Inflammatory macrophage treated with lipopolysaccharide for 1 hour (primary cell): Measurements from ENCODE around the gene C12orf43.

ENCODE experiments used
- DNase-seq, 2 donors: peaks; one replicate each; pipeline ENCODE4 v3.0.0-alpha.2; 2020 to 2022

The C12orf43 gene

DNA sequence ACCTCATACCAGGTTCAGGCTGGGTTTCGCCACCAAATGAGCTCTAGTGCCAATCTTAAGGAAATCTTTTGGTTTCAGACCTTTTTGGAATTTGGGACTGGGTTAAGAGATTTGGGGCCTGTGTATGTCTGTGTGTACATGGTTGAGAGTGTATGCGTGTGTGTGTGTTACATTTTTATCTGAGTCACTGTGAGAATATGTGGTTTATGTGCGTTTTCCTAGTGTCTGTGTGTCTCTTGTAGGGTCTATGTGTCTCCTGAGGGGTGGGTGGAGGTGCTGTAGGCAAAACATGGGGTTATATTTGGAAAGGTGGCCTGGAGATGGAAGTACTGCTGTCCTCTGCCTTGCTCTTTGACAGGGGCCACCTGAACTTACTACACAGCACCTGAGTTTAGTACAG lies 17.9 kb downstream of the C12orf43 start:
- no peak for DNase-seq

DNA sequence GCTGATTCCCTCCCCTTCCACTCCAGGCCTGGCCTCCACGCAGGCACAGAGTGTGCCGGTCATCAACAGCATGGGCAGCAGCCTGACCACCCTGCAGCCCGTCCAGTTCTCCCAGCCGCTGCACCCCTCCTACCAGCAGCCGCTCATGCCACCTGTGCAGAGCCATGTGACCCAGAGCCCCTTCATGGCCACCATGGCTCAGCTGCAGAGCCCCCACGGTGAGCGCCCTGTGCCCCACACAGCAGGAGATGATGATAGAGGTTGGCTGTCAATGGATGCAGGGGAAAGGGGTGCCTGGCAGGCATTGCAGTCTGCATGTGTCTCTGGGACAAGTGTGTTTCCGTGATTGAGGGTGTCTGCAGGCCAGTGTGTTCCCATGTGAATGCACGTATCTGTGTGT lies 18.8 kb downstream of the C12orf43 start:
- no peak for DNase-seq

DNA sequence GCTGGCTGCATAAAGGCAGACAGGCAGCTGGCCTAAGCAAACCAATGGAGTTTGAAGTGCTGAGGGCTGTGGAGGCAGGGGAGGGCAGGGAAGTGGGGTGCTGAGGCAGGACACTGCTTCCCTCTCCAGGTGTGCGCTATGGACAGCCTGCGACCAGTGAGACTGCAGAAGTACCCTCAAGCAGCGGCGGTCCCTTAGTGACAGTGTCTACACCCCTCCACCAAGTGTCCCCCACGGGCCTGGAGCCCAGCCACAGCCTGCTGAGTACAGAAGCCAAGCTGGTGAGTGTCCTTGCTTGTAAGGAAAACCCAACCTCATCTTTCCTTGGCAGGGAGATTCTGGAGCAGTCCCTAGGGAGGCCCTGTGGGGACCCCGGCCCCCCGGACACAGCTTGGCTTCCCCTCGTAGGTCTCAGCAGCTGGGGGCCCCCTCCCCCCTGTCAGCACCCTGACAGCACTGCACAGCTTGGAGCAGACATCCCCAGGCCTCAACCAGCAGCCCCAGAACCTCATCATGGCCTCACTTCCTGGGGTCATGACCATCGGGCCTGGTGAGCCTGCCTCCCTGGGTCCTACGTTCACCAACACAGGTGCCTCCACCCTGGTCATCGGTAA lies 20.0 kb downstream of the C12orf43 start:
- no peak for DNase-seq

DNA sequence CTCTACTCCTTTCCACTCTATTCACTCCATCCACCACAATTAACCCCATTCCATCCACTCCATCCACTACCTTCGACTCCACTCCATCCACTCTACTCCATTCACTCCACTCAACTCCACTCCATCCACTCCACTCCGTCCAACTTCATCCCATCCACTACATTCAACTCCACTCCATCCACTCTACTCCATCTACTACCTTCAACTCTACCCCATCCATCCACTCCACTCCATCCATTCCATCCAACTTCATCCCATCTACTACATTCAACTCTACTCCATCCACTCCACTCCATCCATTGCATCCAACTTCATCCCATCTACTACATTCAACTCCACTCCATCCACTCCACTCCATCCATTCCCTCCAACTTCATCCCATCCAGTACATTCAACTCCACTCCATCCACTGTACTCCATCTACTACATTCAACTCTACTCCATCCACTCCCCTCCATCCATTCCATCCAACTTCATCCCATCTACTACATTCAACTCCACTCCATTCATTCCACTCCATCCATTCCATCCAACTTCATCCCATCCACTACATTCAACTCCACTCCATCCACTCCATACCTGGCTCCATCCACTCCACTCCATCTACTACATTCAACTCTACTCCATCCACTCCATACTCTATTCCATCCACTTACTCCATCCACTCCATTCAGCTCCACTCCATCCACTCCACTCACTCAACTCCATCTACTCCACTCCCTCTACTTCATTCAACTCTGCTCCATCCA lies 21.5 kb downstream of the C12orf43 start:
- DNase-seq, result no peak

DNA sequence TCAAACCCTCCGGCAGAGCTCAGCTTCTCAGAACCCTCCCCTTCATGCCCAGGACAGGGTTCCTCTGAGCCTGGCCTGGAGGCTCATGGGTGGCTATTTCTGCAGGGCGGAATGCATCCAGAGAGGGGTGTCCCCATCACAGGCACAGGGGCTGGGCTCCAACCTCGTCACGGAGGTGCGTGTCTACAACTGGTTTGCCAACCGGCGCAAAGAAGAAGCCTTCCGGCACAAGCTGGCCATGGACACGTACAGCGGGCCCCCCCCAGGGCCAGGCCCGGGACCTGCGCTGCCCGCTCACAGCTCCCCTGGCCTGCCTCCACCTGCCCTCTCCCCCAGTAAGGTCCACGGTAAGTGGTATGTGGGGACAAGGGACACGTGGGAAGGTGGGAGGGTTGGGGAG lies 22.2 kb downstream of the C12orf43 start:
- no peak for DNase-seq

DNA sequence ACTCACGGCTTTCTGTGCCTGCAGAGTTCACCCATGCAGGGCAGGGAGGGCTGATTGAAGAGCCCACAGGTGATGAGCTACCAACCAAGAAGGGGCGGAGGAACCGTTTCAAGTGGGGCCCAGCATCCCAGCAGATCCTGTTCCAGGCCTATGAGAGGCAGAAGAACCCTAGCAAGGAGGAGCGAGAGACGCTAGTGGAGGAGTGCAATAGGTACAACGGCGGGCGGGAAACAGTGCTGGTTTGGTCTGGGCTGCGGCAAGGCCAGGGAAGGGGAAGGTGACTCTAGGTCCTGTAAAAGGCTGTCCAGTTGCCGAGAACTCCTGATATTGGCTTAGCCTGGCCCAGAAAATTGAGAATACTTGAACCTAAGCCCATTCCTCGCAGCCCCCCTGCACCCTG lies 22.8 kb downstream of the C12orf43 start:
- no peak for DNase-seq

DNA sequence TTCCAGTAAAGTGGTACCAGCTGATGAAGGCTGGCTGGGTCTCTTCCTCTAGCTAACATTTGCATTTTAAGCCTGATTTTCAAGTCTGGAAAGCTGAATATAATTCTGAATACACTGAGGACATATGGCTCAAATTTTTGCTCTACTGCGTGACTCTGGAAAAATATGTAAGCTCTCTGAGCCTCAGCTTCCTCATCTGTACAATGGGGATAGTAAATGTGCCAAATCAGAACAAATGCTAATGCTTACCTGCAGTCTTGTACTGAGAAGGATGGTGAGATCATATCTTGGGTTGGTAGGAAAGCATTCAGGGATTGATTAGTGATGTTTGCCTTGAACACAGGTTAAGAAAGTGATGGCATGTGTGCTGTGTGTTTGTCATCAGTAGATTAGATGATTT lies 23.3 kb downstream of the C12orf43 start:
- DNase-seq, result no peak

DNA sequence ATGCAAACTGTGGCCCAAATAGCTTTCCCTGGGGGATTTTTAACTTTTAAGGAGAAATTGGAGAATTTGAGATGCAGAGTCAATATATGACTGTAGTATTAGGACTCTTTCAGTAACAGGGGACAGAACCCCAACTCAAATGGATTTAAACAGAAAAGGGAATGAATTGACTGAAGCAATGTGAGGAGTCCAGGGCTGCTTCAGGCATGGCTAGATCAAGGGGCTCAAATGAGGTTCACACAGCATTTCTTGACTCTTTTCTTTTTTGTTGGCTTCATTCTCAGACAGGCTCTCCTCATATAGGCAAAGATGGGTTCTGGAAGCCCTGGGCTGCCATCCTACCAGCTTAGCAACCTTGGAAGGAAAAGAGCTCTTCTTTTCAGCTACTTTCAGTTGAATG lies 24.3 kb downstream of the C12orf43 start:
- DNase-seq, result no peak

DNA sequence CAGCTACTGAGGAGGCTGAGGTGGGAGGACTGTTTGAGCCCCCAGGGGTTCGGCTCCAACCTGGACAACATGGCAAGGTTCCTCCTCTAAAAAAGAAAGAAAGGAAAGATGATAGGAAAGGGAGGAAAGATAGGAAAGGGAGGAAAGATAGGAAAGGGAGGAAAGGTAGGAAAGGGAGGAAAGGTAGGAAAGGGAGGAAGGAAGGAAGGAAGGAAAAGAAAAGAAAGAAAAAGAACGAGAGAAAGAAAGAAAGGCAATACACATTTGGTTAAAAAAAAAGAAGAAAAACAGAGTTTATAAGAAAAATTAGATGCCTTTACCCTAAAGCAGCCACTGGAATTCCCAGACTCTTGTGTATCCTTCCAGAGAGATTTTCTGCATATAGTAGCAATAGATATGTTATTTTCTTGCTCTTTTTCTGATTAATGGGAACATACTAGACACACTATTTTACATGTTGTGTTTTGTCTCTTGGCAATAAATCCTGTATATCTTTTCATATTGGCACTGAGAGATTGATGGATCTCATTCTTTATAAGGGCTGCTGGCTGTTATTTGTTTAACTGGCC lies 25.7 kb downstream of the C12orf43 start:
- no peak for DNase-seq

DNA sequence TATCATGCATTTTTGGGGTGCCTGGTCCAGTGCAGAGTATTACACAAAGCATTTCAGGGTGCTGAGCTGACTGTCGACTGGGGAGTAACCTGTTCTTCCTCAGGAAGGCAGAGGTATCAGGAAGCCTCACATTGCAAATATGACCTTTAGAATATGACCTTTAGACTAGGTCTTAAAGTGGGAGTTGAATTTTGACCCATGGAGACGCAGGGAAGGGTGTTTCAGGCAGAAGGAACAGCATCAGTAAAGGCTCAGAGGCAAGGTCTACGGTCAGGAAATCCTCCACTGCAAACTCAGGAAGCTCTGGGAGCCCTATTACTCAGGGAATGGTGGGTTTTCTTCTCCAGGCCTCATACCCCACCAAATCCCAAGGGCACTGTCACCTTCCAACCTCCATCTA lies 26.6 kb downstream of the C12orf43 start:
- DNase-seq, result no peak

DNA sequence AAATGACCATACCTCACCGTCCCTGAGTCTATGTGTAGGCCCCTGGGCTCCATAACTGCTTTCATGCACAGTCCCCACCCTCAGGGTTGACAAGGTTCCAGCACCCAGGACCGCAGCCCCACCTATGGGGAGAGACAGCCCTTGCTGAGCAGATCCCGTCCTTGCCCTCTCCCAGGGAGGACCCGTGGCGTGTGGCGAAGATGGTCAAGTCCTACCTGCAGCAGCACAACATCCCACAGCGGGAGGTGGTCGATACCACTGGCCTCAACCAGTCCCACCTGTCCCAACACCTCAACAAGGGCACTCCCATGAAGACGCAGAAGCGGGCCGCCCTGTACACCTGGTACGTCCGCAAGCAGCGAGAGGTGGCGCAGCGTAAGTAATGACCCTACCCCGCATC lies 27.6 kb downstream of the C12orf43 start:
- no peak for DNase-seq

DNA sequence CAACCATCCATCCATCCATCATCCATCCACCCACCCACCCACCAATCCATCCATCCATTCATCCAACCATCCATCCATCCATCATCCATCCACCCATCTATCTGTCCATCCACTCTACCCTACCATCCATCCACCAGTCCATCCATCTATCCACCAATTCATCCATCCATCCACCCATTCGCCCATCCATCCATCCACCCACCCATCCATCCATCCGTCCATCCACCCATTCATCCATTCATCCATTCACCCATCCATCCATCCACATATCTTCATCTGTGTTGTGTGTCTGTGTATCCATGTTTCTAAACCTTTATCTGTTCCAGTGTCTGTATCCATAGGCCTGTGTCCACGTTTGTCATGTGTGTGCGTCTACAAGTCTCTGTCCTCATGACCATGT lies 28.1 kb downstream of the C12orf43 start:
- no peak for DNase-seq

DNA sequence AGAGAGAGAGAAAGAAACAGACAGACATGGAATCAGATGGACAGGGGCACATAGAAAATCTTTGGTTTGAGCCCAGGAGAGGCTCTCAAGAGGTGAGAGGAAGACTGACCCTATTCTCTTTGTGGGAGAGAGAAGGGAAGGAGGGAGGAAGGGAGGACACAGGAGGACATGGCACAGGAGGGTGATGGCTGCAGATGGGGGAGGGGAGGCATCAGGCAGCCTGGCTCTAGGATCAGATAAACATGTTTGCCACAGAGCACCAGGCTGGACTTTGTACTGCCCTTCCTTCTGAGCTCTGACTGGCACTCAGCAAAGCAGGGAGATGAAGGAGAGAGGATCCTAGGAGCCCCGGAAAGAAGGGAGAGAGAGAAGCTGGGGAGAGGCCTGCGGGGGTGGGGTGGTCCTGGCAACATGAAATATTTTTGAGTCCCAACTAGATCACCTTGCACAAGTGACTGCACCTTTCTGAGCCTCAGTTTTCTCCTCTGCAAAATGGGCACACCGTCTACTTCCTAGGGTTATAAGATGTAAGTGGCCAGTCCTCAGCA lies 31.9 kb downstream of the C12orf43 start:
- DNase-seq, result no peak

DNA sequence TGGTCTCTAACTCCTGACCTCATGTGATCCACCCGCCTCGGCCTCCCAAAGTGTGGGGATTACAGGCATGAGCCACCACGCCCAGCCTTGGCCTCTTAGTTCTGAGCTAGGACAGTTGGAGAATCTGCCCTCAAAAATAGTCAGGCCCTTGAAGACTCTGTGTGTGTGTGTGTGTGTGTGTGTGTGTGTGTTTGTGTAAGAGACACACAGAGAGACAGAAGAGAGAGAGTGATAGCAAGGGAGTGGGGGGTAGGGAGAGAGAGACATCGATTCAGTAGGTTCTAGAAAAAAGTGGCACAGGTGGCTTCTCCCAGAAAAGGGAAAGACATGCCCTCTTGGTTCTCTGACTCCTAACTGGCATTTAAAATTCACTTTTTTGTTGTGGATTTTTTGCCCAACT lies 32.5 kb downstream of the C12orf43 start:
- DNase-seq, result no peak

DNA sequence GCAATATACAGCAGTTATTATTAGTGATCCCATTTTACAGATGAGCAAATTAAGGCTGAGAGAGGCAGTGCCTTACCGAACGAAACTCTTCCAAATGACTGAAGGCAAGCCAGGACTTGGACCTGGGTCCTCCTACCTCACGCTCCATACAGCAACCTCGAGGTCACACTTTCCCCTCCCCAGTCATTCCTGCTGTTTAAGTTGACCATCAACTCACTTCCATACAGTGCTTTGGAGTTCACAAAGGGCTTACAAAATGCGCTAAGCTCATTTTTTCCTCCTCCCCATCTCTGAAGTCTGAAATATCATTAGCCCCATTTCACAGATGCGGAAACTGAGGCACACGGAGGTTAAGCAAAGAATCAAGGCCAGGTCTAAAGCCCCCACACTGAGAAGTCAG lies 33.6 kb downstream of the C12orf43 start:
- no peak for DNase-seq

DNA sequence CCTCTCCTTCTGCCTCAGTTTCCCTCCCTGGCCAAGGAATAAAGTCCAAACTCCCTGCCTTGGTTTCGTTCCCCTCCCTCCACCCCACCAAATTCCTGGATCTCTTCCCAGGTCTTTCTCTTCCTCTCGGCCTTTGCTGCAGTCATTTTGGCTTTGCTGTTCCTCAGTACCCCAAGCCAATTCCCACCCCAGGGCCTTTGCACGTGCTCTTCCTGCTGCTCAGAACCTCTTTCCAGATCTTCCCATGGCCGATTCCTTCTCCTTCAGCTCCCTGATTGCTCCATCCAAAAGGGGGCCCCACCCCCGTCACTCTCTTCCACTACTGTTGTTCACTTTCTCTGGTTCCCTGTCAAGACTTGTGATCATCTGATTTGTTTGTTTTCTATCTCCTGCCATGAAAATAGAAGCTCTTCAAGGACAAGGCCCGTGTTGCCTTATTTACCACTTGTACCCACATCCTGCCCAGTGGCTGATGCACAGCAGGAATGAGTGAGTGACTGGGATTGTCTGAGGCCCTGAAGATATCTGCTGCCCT lies 34.8 kb downstream of the C12orf43 start:
- DNase-seq, result no peak

DNA sequence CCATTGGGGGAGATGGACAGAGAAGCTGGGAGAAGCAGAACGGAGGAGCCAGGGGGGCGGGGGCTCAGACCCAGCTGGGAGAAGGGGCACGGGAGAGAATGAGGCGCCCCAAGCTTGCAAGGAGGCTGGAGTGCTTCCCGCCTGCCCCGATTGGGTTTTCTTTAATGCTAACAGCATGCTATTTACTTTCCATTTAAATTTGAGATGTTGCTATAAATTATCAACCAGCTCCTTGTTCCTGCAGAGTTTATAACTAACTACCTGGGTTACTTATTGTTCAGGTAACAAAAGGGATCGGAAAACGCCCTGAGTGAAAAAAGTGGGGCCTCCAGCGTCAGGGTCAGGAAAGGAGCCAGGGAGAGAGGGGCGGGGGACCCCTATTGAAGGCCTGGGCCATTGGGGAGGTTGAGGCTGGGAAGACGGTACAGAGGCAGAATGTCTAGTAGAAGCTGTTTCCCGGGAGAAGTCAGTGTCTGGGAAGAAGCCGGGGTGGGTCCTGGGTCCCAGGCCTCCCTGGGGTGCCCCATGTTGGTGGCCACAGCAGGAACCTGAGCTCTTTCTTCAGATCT lies 35.4 kb downstream of the C12orf43 start:
- DNase-seq, result no peak

DNA sequence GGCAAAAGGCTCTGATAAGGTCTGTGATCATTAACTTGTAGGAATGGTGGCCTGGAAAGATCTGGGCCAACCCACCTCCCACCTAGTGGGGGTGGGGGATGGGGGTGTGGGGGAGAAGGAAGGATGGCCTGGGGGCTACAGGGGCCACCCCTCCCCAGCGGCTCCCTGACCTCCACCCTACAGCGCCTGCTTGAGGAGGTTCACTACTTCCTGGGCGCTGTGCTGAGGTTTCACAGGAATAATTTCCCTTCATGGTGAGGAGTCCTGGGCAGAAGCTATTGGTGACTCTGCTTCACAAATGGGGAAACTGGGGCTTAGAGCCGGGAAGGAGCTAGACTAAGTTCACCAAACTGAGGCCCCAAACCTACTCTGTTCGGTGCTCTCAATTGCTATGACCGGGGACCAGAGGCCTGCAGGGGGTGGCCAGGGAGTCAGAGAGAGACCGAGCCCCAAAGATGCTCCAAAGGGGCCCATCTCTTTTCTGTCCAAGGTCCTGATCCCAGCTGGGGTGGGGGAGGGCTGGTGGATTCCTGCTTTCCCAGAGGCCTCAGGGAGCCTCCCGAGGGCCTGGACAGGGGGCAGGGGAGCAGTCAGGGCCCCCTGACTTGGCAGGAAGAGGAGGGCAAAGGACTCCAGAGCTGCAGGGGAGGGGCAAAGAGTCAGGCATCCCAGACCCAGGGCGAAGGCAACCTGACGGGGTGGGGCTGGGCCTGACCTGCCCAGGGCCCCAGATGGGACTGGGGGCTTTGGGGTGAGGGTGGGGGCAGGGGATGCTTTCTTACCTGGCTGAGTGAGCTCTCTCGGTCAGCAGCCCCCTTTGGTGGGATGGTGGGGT lies 36.2 kb downstream of the C12orf43 start:
- no peak for DNase-seq

DNA sequence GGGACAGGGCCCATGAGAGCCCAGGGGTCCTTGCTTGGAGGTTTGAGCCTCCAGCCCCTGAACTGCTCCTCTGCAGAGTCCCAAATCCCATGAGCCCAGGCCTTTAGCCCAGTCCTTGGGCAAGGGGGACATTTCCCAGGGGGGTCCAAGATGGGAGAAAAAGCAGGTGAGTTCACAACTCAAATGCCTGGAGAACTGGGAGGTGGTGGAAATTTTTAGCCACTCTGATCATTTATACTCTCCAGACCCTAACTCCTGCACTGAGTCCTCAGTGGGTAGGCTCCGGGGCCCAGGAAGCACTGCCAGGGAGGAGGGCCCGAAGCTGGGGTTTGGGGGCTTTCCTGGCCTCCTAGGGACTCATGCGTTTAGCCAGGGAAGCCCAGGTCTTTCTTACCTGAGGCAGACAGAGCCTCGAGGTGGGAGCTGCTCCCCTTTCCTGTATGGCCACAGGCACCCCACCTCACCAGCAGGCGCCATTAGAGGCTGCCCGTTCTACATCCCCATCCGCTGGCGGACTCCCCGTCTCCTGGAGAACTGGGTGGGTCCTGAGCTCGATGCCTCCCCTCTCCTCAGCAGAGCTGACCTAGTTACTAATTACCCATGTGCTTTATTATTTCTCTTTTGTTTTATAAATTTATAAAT lies 36.9 kb downstream of the C12orf43 start:
- DNase-seq, result no peak

DNA sequence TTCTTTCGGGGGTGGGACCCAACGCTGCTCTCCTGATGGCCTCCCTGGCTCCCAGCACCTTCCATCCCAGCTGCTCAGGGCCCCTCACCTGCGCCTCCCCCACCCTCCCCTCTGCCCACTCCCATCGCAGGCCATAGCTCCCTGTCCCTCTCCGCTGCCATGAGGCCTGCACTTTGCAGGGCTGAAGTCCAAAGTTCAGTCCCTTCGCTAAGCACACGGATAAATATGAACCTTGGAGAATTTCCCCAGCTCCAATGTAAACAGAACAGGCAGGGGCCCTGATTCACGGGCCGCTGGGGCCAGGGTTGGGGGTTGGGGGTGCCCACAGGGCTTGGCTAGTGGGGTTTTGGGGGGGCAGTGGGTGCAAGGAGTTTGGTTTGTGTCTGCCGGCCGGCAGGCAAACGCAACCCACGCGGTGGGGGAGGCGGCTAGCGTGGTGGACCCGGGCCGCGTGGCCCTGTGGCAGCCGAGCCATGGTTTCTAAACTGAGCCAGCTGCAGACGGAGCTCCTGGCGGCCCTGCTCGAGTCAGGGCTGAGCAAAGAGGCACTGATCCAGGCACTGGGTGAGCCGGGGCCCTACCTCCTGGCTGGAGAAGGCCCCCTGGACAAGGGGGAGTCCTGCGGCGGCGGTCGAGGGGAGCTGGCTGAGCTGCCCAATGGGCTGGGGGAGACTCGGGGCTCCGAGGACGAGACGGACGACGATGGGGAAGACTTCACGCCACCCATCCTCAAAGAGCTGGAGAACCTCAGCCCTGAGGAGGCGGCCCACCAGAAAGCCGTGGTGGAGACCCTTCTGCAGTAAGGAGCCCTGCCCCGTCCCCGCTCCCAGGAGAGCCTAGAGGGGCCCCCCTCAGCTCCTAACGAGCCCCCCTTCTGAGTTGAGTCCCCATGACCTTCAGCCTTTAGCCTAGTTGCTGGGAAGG lies 37.7 kb downstream of the C12orf43 start, which contains the start of gene HNF1A:
Gene HNF1A (plus strand): TSS at position 248 of the 924 bp plus-strand sequence. CDS start 226 bp downstream, at position 474.
- no peak for DNase-seq
